IMR-90 (cell line): ENCODE results near the gene C15orf40. TPM values are rescaled to one million over a fixed set of nuclear protein-coding genes. Genes with fewer than 3 reads are reported as not detected.

Source experiments
- ATAC-seq: fragments of 200-7000 bp; cut with Tn5 transposase; 2 replicates; pipeline ENCODE4 v1.9.1; 2020; ENCODE audit warnings: low read depth, mild to moderate bottlenecking, moderate library complexity
- BruUV-seq: library from RNA; stranded (reverse); fragments of 400-500 nt; replicated peaks from 2 replicates; lab custom pipeline; 2021; lab: Mats Ljungman, UMichigan
- CTCF ChIA-PET: fragments of 300-600 bp; formaldehyde crosslinking; extraction: SDS; loops from one replicate; lab custom pipeline; 2021; ENCODE audit warnings: antibody characterized with exemption; lab: Yijun Ruan, JAX
- POLR2A ChIA-PET: fragments of 300-600 bp; sonication (Branson Sonifier 250); formaldehyde crosslinking; loops from one replicate; lab custom pipeline; 2022; ENCODE audit warnings: antibody characterized with exemption; ENCODE audit not compliant: unreplicated experiment; lab: Charles Lee
- DNase-seq: peaks from one replicate; pipeline ENCODE4 v3.0.0; 2013
- H2AFZ ChIP-seq: replicated peaks from 2 replicates; pipeline ENCODE3; 2013; ENCODE audit warnings: low read length, mild to moderate bottlenecking; ENCODE audit not compliant: poor library complexity
- H2AK5ac ChIP-seq: 2 replicates; pipeline ENCODE4 v1.6.1; 2013; ENCODE audit warnings: low read depth, low read length, inconsistent platforms
- H2AK9ac ChIP-seq: replicated peaks from 2 replicates; pipeline ENCODE3; 2013; ENCODE audit warnings: mild to moderate bottlenecking, low read depth, low read length, moderate library complexity; ENCODE audit not compliant: poor library complexity
- H2BK120ac ChIP-seq: 2 replicates; pipeline ENCODE4 v1.6.1; 2013; ENCODE audit warnings: low read depth, low read length, inconsistent platforms
- H2BK15ac ChIP-seq: 3 replicates; pipeline ENCODE4 v1.6.1; 2013; ENCODE audit warnings: low read depth, low read length, inconsistent platforms
- H2BK20ac ChIP-seq: 2 replicates; pipeline ENCODE4 v1.6.1; 2013; ENCODE audit warnings: low read depth, mild to moderate bottlenecking, inconsistent platforms, low read length, moderate library complexity
- H2BK5ac ChIP-seq: 2 replicates; pipeline ENCODE4 v1.6.1; 2013; ENCODE audit warnings: mild to moderate bottlenecking, low read depth, low read length, inconsistent platforms; ENCODE audit not compliant: poor library complexity, severe bottlenecking
- H3K14ac ChIP-seq: replicated peaks from 2 replicates; pipeline ENCODE4 v1.6.1; 2013; ENCODE audit warnings: low read depth, low read length, inconsistent platforms
- H3K18ac ChIP-seq: 2 replicates; pipeline ENCODE4 v1.6.1; 2013; ENCODE audit warnings: low read depth, low read length, control low read depth
- H3K23ac ChIP-seq: 2 replicates; pipeline ENCODE4 v1.6.1; 2013; ENCODE audit warnings: low read depth, low read length, inconsistent platforms
- H3K27ac ChIP-seq: 2 replicates; pipeline ENCODE4 v1.5.1; 2013; ENCODE audit warnings: mild to moderate bottlenecking, control low read depth, low read length; ENCODE audit not compliant: insufficient read depth
- H3K27me3 ChIP-seq: 2 replicates; pipeline ENCODE4 v1.6.1; 2013; ENCODE audit warnings: low read length; ENCODE audit not compliant: control insufficient read depth, insufficient read depth
- H3K36me3 ChIP-seq: 2 replicates; pipeline ENCODE4 v1.6.1; 2013; ENCODE audit warnings: low read length, mixed read lengths; ENCODE audit not compliant: control insufficient read depth, insufficient read depth
- H3K4ac ChIP-seq: 2 replicates; pipeline ENCODE4 v1.6.1; 2013; ENCODE audit warnings: low read depth, low read length, inconsistent platforms
- H3K4me1 ChIP-seq: 2 replicates; pipeline ENCODE4 v1.6.1; 2013; ENCODE audit warnings: low read length, mixed read lengths; ENCODE audit not compliant: control insufficient read depth, insufficient read depth
- H3K4me2 ChIP-seq: 2 replicates; pipeline ENCODE4 v1.6.1; 2013; ENCODE audit warnings: low read depth, mild to moderate bottlenecking, control low read depth, low read length, moderate library complexity
- H3K4me3 ChIP-seq: 2 replicates; pipeline ENCODE4 v1.5.1; 2013; ENCODE audit warnings: low read depth, mild to moderate bottlenecking, control low read depth, low read length, moderate library complexity; ENCODE audit not compliant: insufficient read depth
- H3K56ac ChIP-seq: 2 replicates; pipeline ENCODE4 v1.6.1; 2013; ENCODE audit warnings: low read length, inconsistent platforms; ENCODE audit not compliant: insufficient read depth; ENCODE audit errors: extremely low read depth
- H3K79me1 ChIP-seq, 2 experiments: 2 replicates each; pipeline ENCODE4 v1.6.1; 2013; ENCODE audit warnings: low read length in 2 of 2, inconsistent platforms in 1 of 2, low read depth in 1 of 2
- H3K9ac ChIP-seq: 2 replicates; pipeline ENCODE4 v1.6.1; 2013; ENCODE audit warnings: low read depth, low read length, control low read depth
- H3K9me1 ChIP-seq: 2 replicates; pipeline ENCODE4 v1.6.1; 2013; ENCODE audit warnings: low read length, inconsistent platforms; ENCODE audit not compliant: insufficient read depth
- H3K9me3 ChIP-seq: 2 replicates; pipeline ENCODE4 v1.6.1; 2013; ENCODE audit warnings: low read length; ENCODE audit not compliant: control insufficient read depth, insufficient read depth
- H4K20me1 ChIP-seq: 2 replicates; pipeline ENCODE4 v1.6.1; 2013; ENCODE audit warnings: low read length, inconsistent platforms; ENCODE audit not compliant: insufficient read depth
- H4K5ac ChIP-seq: 2 replicates; pipeline ENCODE4 v1.6.1; 2013; ENCODE audit warnings: mild to moderate bottlenecking, low read depth, low read length, control low read depth
- H4K8ac ChIP-seq, 2 experiments: 2 replicates each; pipeline ENCODE4 v1.6.1; 2013; ENCODE audit warnings: low read depth in 2 of 2, low read length in 2 of 2, control low read depth in 1 of 2, inconsistent platforms in 1 of 2
- H4K91ac ChIP-seq: 2 replicates; pipeline ENCODE4 v1.6.1; 2013; ENCODE audit warnings: low read depth, low read length, inconsistent platforms; ENCODE audit not compliant: insufficient read depth
- CEBPB ChIP-seq: IDR thresholded peaks from 2 replicates; pipeline ENCODE4 v1.6.1; 2012; ENCODE audit warnings: low read depth, low read length, improper control_type of control experiment
- CHD1 ChIP-seq: IDR thresholded peaks from 2 replicates; pipeline ENCODE4 v1.6.1; 2012; ENCODE audit warnings: low read depth, low read length, improper control_type of control experiment
- FOS ChIP-seq: fragments of 150-350 bp; IDR thresholded peaks from 2 replicates; pipeline ENCODE4 v1.6.1; 2016; ENCODE audit warnings: low read depth, low read length
- POLR2A ChIP-seq: IDR thresholded peaks from 2 replicates; pipeline ENCODE4 v1.6.1; 2012; ENCODE audit warnings: mild to moderate bottlenecking, low read depth, low read length
- RAD21 ChIP-seq: IDR thresholded peaks from 2 replicates; pipeline ENCODE4 v1.6.1; 2012; ENCODE audit warnings: low read length, improper control_type of control experiment
- RCOR1 ChIP-seq: IDR thresholded peaks from 2 replicates; pipeline ENCODE4 v1.6.1; 2012; ENCODE audit warnings: mild to moderate bottlenecking, low read length, improper control_type of control experiment; ENCODE audit not compliant: insufficient replicate concordance
- WGBS, 2 experiments: methylation state at CpG; one replicate each; pipeline versions ENCODE4 v1.1.5 to v1.1.7; 2013; ENCODE audit warnings: missing lambda C conversion rate in 2 of 2; ENCODE audit not compliant: insufficient read length in 1 of 2; ENCODE audit errors: extremely low coverage in 2 of 2; 5-methylcytosine and 5-hydroxymethylcytosine counted together
- dilution Hi-C: fragments of 300-500 bp; cut with HindIII; formaldehyde crosslinking; loops from one replicate; pipeline ENCODE4 v1.14.3; 2018; ENCODE audit warnings: low sequenced_read_pairs; ENCODE audit not compliant: unreplicated experiment
- in situ Hi-C: fragments of 300-500 bp; cut with MboI; formaldehyde crosslinking; loops from 3 replicates; pipeline ENCODE4 v1.14.3; 2019; ENCODE audit warnings: low sequenced_read_pairs, inconsistent platforms, mixed read lengths
- intact Hi-C: fragments of 100-400 bp; cut with micrococcal nuclease; formaldehyde crosslinking; loops from 2 replicates; pipeline ENCODE4 v1.10.0; 2022
- polyA plus RNA-seq, 3 experiments: library from polyadenylated mRNA; depleted of rRNA; stranded (reverse); fragments of >200 nt; gene quantifications; 2 replicates each; pipeline ENCODE4 v1.2.3, GENCODE V29; 2012; ENCODE audit warnings: low replicate concordance in 1 of 3
- total RNA-seq: library from RNA; depleted of rRNA; stranded (reverse); fragments of >200 nt; gene quantifications from 2 replicates; pipeline ENCODE4 v1.2.3, GENCODE V29; 2012

C15orf40 gene
- total and polyA plus RNA-seq, 2 of the 4 experiments (the other 2 are of a cell fraction) = 7.0 to 10.7 TPM

DNA sequence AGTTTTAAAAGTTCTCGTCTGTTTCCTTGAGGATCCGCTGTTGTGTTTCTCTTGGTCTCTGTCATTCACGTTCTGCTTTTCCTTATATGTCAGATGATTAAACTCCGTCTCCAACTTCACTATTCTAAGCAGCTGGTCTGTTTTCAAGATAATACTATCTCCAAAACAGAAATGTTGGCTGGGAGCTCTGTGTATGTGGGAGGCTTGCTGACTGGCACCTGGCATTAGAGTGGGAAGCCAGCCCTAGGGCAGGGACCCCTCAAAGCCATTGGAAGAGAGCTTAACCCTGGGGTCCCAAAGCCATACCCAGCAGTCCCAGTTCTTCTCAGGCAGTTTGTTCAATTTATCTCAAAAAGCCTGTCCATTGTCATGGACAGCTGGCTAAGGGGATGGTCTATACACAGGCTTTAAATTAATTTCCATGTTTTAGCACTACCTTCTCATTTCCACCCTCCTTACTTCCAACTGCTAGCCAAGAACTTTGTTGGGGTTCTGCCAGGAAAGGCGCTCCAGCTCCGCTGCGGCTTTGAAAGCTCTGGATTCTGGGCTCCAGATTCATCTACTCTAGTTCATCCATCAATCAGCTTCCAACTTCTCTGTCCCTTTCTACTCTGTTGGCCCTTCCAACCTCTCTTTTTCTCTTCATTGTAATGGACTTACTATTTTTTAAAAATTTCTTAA lies 46.4 kb upstream of the C15orf40 start:
- no peak overlapping the region for H3K4me2 ChIP-seq
- no peak overlapping the region for H3K14ac ChIP-seq
- intact Hi-C loops = no loop called here
- no peak overlapping the region for H2BK5ac ChIP-seq
- no peak overlapping the region for H2AFZ ChIP-seq
- H3K18ac ChIP-seq = no peak overlapping the region
- peaks cover 6% of the 10 kb centered on the region for H3K4me1 ChIP-seq
- ATAC-seq = no peak
- dilution Hi-C loops = no loop called here
- CTCF ChIA-PET = no interaction called here
- BruUV-seq = no TSS peak
- H2BK15ac ChIP-seq = no peak overlapping the region
- no peak overlapping the region for H4K5ac ChIP-seq
- WGBS, 2 experiments = no CpG with 5 or more reads among the region's 7 CpGs
- H3K9me1 ChIP-seq = peaks cover 8% of the 10 kb centered on the region
- H3K23ac ChIP-seq = no peak overlapping the region
- in situ Hi-C loops = no loop called here
- no peak overlapping the region for H3K9ac ChIP-seq
- no peak overlapping the region for H3K56ac ChIP-seq
- peaks cover 15% of the 10 kb centered on the region for H3K36me3 ChIP-seq
- no peak overlapping the region for H2BK120ac ChIP-seq
- H3K4ac ChIP-seq = no peak overlapping the region
- H3K27ac ChIP-seq = no peak overlapping the region
- H2AK5ac ChIP-seq = no peak overlapping the region
- no peak overlapping the region for H2AK9ac ChIP-seq
- H4K91ac ChIP-seq = no peak overlapping the region
- DNase-seq = no peak
- POLR2A ChIA-PET = no interaction called here
- H3K27me3 ChIP-seq = no peaks in the 10 kb centered on the region
- no peaks in the 10 kb centered on the region for H3K9me3 ChIP-seq
- peaks cover 30 to 60% of the 10 kb centered on the region in 2 experiments for H3K79me1 ChIP-seq
- no peak overlapping the region for H4K8ac ChIP-seq
- no peak overlapping the region for H3K4me3 ChIP-seq
- peaks cover 50% of the 10 kb centered on the region for H4K20me1 ChIP-seq
- no peak for TF ChIP-seq CEBPB
- TF ChIP-seq CHD1 = no peak
- TF ChIP-seq RCOR1 = no peak
- no peak for TF ChIP-seq RAD21
- TF ChIP-seq FOS = no peak
- no peak for TF ChIP-seq POLR2A
- no peak overlapping the region for H2BK20ac ChIP-seq
